GM18505 (cell line): Measurements from ENCODE around the gene APBA2.
"Not testable (repeated sequence)": the region's sequence is repeated elsewhere in the genome, so short reads cannot be mapped to it uniquely, and the experiment has no call there.

Source experiments
- ATAC-seq: cut with Tn5 transposase; IDR thresholded peaks from one replicate; pipeline ENCODE4 v1.9.1; 2021; ENCODE audit not compliant: unreplicated experiment
- POLR2A ChIP-seq: IDR thresholded peaks from 4 replicates; pipeline ENCODE4 v1.6.1; 2011; ENCODE audit warnings: borderline replicate concordance; ENCODE audit not compliant: insufficient read depth, insufficient read length; ENCODE audit errors: extremely low read depth

APBA2 gene

GRCh38 chr15:28885630-28886430 lies at the start of gene APBA2:
Gene APBA2 (plus strand): TSS chr15:28885974. CDS start chr15:29053885, 167,911 bp downstream.
- no peak for TF ChIP-seq POLR2A

GRCh38 chr15:28840285-28840684 lies 45.5 kb upstream of the APBA2 start:
- not testable (repeated sequence) for ATAC-seq

More at GRCh38 chr15:28885630-28886430, at the start of gene APBA2:
- no peak for ATAC-seq

- not testable (repeated sequence) for ATAC-seq
Measured at GRCh38 chr15:28842210-28842609, 43.6 kb upstream of the APBA2 start.

- ATAC-seq, result not testable (repeated sequence)
Measured at GRCh38 chr15:28843520-28843919, 42.3 kb upstream of the APBA2 start.

GRCh38 chr15:28844147-28844546 lies 41.6 kb upstream of the APBA2 start:
- ATAC-seq, result not testable (repeated sequence)

- not testable (repeated sequence) for ATAC-seq
Measured at GRCh38 chr15:28847247-28847646, 38.5 kb upstream of the APBA2 start.

GRCh38 chr15:28847959-28848358 lies 37.8 kb upstream of the APBA2 start:
- not testable (repeated sequence) for ATAC-seq

GRCh38 chr15:28848521-28848920 lies 37.3 kb upstream of the APBA2 start, which contains the start of gene GOLGA6L7:
Gene GOLGA6L7 (minus strand): TSS chr15:28848644. CDS start chr15:28848549, 95 bp downstream.
- ATAC-seq, result not testable (repeated sequence)

GRCh38 chr15:28849271-28849670 lies 36.5 kb upstream of the APBA2 start:
- not testable (repeated sequence) for ATAC-seq

- ATAC-seq, result not testable (repeated sequence)
Measured at GRCh38 chr15:28849766-28850165, 36.0 kb upstream of the APBA2 start.

GRCh38 chr15:28853654-28854053 lies 32.1 kb upstream of the APBA2 start:
- ATAC-seq, result not testable (repeated sequence)

GRCh38 chr15:28854578-28854977 lies 31.2 kb upstream of the APBA2 start:
- ATAC-seq, result not testable (repeated sequence)

- no peak for ATAC-seq
- no peak for TF ChIP-seq POLR2A
Measured at GRCh38 chr15:28861031-28861534, 24.7 kb upstream of the APBA2 start.

- not testable (repeated sequence) for ATAC-seq
Measured at GRCh38 chr15:28861589-28862293, 24.0 kb upstream of the APBA2 start.

GRCh38 chr15:28868744-28869345 lies 16.9 kb upstream of the APBA2 start:
- TF ChIP-seq POLR2A, result no peak
- ATAC-seq, result no peak
